Adipocyte (in vitro differentiated cells): Measurements from ENCODE around the gene PAK6.

Experiments
- DNase-seq: peaks from one replicate; pipeline ENCODE4 v3.0.0-alpha.2; 2015; ENCODE audit warnings: low read depth
- H3K27me3 ChIP-seq: replicated peaks from 2 replicates; pipeline ENCODE4 v1.7.0; 2013; ENCODE audit warnings: mild to moderate bottlenecking, low read length, moderate library complexity; ENCODE audit not compliant: control insufficient read depth, insufficient read depth
- H3K36me3 ChIP-seq: 2 replicates; pipeline ENCODE4 v1.7.0; 2013; ENCODE audit warnings: low read length, mild to moderate bottlenecking, moderate library complexity; ENCODE audit not compliant: control insufficient read depth, insufficient read depth, severe bottlenecking
- H3K4me1 ChIP-seq: 2 replicates; pipeline ENCODE4 v1.7.0; 2013; ENCODE audit warnings: mild to moderate bottlenecking, low read length, moderate library complexity; ENCODE audit not compliant: control insufficient read depth, insufficient read depth
- H3K4me3 ChIP-seq: 2 replicates; pipeline ENCODE4 v1.7.0; 2013; ENCODE audit warnings: mild to moderate bottlenecking, low read length, moderate library complexity
- H3K9ac ChIP-seq: 2 replicates; pipeline ENCODE4 v1.7.0; 2013; ENCODE audit warnings: mild to moderate bottlenecking, low read length, moderate library complexity
- H3K9me3 ChIP-seq: 2 replicates; pipeline ENCODE4 v1.7.0; 2013; ENCODE audit warnings: mild to moderate bottlenecking, low read length, moderate library complexity; ENCODE audit not compliant: control insufficient read depth

Gene PAK6

GRCh38 chr15:40307421-40308211, 68.8 kb downstream of the PAK6 start, which contains the start of gene PLCB2:
PLCB2 (minus strand) TSS chr15:40307935; CDS start chr15:40307672, 263 bp downstream.
- Histone ChIP-seq H3K27me3 (peaks cover 82% of the 10 kb centered on the region), H3K36me3 (no peaks in the 10 kb centered on the region), H3K9ac (no peak within 1 kb of the TSS), H3K9me3 (no peaks in the 10 kb centered on the region), H3K4me1 (no peaks in the 10 kb centered on the region), H3K4me3 (no peak within 1 kb of the TSS)
- no peak for DNase-seq

- Histone ChIP-seq H3K36me3 (no peaks in the 10 kb centered on the region), H3K4me1 (peaks cover 6% of the 10 kb centered on the region), H3K9ac (no peak overlapping the region), H3K27me3 (peaks cover 71% of the 10 kb centered on the region), H3K9me3 (no peaks in the 10 kb centered on the region), H3K4me3 (no peak overlapping the region)
- no peak for DNase-seq
Observed at GRCh38 chr15:40309344-40309862, 70.5 kb downstream of the PAK6 start.

- DNase-seq: peak; percentile 57
- H3K36me3 ChIP-seq: no peaks in the 10 kb centered on the region
Observed at GRCh38 chr15:40310001-40310959, 71.4 kb downstream of the PAK6 start.

GRCh38 chr15:40310993-40311392, 72.1 kb downstream of the PAK6 start:
- Histone ChIP-seq H3K4me1 (peaks cover 14% of the 10 kb centered on the region), H3K36me3 (no peaks in the 10 kb centered on the region), H3K4me3 (no peak overlapping the region)

More at GRCh38 chr15:40310001-40310959, 71.4 kb downstream of the PAK6 start:
- Histone ChIP-seq H3K9me3 (no peaks in the 10 kb centered on the region), H3K27me3 (peaks cover 67% of the 10 kb centered on the region), H3K4me1 (peaks cover 13% of the 10 kb centered on the region), H3K4me3 (no peak overlapping the region), H3K9ac (no peak overlapping the region)

GRCh38 chr15:40312370-40313158, 73.7 kb downstream of the PAK6 start:
- no peak for DNase-seq
- peaks cover 47% of the 10 kb centered on the region for H3K27me3 ChIP-seq
- no peak overlapping the region for H3K4me3 ChIP-seq
- H3K36me3 ChIP-seq: no peaks in the 10 kb centered on the region
- no peaks in the 10 kb centered on the region for H3K9me3 ChIP-seq
- H3K4me1 ChIP-seq: peaks cover 14% of the 10 kb centered on the region
- no peak overlapping the region for H3K9ac ChIP-seq

More at GRCh38 chr15:40310993-40311392, 72.1 kb downstream of the PAK6 start:
- no peak for DNase-seq
- Histone ChIP-seq H3K27me3 (peaks cover 60% of the 10 kb centered on the region), H3K9me3 (no peaks in the 10 kb centered on the region), H3K9ac (no peak overlapping the region)

- H3K4me1 ChIP-seq: peaks cover 14% of the 10 kb centered on the region
- no peaks in the 10 kb centered on the region for H3K9me3 ChIP-seq
- peak; percentile 34 for DNase-seq
- H3K36me3 ChIP-seq: no peaks in the 10 kb centered on the region
- no peak overlapping the region for H3K4me3 ChIP-seq
- H3K9ac ChIP-seq: no peak overlapping the region
- peaks cover 43% of the 10 kb centered on the region for H3K27me3 ChIP-seq
Observed at GRCh38 chr15:40313531-40314398, 74.9 kb downstream of the PAK6 start.

GRCh38 chr15:40314723-40315276, 75.9 kb downstream of the PAK6 start:
- H3K4me3 ChIP-seq: no peak overlapping the region
- H3K4me1 ChIP-seq: peaks cover 14% of the 10 kb centered on the region
- H3K9ac ChIP-seq: no peak overlapping the region
- H3K9me3 ChIP-seq: no peaks in the 10 kb centered on the region
- H3K27me3 ChIP-seq: peaks cover 33% of the 10 kb centered on the region
- no peaks in the 10 kb centered on the region for H3K36me3 ChIP-seq
- DNase-seq: peak; percentile 38

- Histone ChIP-seq H3K4me3 (no peak overlapping the region), H3K27me3 (peaks cover 13% of the 10 kb centered on the region), H3K9me3 (no peaks in the 10 kb centered on the region), H3K9ac (no peak overlapping the region), H3K36me3 (no peaks in the 10 kb centered on the region), H3K4me1 (peaks cover 14% of the 10 kb centered on the region)
- no peak for DNase-seq
Observed at GRCh38 chr15:40316931-40317330, 78.1 kb downstream of the PAK6 start.

- Histone ChIP-seq H3K27me3 (peaks cover 7% of the 10 kb centered on the region), H3K4me3 (no peak overlapping the region), H3K4me1 (peaks cover 18% of the 10 kb centered on the region), H3K9me3 (no peaks in the 10 kb centered on the region), H3K36me3 (no peaks in the 10 kb centered on the region), H3K9ac (no peak overlapping the region)
- no peak for DNase-seq
Observed at GRCh38 chr15:40317580-40317979, 78.7 kb downstream of the PAK6 start.

GRCh38 chr15:40320409-40320808, 81.5 kb downstream of the PAK6 start:
- H3K4me3 ChIP-seq: no peak overlapping the region
- H3K9me3 ChIP-seq: no peaks in the 10 kb centered on the region

More at GRCh38 chr15:40320409-40320808, 81.5 kb downstream of the PAK6 start:
- no peaks in the 10 kb centered on the region for H3K36me3 ChIP-seq
- peak overlapping the region; percentile 13 for H3K9ac ChIP-seq
- no peak for DNase-seq
- H3K4me1 ChIP-seq: peaks cover 16% of the 10 kb centered on the region
- H3K27me3 ChIP-seq: peaks cover 3% of the 10 kb centered on the region
